Stimulated activated CD8-positive, alpha-beta memory T cell treated with anti-CD3 and anti-CD28 coated beads, Interleukin-15, amount 100 ng/mL, for 48 hours (primary cell): ENCODE results near the gene YAP1.

Experiments
- DNase-seq, 2 donors: peaks; one replicate each; pipeline ENCODE4 v3.0.0-alpha.2; 2020; ENCODE audit warnings: low read depth in 2 of 2

Gene YAP1

GRCh38 chr11:102109896-102110760 is at the start of gene YAP1:
Gene YAP1, plus strand, starts transcription at chr11:102110447. Its CDS starts 402 bp downstream, at chr11:102110849.
- DNase-seq: peak; percentile 39 to 49

DNA sequence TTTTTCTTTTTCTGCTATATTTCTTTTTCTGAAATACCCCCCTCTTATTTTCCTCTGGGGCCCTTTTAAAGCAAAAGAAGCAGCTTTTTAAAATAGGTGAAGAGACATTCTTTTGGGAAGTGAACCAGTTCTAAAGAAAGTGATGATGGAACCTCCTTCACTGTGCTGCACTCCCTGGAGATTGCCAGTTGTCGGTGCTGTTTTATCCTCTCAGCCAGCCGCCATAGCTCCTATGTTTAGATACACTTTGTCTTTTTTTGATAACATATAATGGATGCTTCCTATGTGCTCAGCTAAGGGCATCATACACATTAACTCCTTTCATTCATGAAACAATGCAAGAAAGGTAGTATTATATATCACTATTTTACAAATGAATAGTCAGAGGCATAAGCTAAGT is 49.0 kb upstream of the YAP1 start:
- DNase-seq: no peak

- DNase-seq: no peak
These were observed 48.1 kb upstream of the YAP1 start for GRCh38 chr11:102062106-102062505.

DNA sequence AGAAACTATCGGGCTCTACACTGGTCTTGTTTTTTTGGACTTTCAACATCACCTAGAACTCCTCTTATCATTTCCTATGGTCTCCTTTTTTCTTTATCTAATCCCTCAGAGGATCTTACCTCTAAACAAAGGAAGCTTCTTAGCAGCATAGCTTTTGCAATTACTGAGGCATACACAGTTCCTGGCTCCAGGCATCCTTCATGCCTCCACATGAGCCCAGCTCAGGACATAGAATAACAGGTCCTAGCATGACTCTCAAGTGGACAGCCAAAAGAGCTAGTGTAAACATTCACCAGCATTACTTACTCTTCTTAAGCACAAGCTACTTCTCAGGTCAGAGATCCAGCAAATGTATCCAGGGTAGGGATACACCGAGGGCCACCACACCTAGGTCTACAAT is 45.9 kb upstream of the YAP1 start:
- DNase-seq: no peak

DNA sequence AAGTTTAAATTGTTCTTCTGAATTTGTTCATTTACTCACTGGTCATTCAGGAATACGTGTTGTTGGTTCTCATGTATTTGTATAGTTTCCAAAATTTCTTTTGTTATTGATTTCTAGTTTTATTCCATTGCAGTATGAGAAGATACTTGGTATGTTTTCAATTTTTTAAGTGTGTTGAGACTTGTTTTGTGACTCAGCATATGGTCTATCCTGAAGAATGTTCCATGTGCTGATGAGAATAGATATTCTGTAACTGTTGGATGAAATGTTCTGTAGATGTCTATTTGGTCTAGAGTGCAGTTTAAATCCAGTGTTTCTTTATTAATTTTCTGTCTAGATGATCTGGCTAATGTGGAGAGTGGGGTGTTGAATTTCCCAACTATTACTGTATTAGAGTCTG is 39.5 kb upstream of the YAP1 start:
- DNase-seq: no peak

DNA sequence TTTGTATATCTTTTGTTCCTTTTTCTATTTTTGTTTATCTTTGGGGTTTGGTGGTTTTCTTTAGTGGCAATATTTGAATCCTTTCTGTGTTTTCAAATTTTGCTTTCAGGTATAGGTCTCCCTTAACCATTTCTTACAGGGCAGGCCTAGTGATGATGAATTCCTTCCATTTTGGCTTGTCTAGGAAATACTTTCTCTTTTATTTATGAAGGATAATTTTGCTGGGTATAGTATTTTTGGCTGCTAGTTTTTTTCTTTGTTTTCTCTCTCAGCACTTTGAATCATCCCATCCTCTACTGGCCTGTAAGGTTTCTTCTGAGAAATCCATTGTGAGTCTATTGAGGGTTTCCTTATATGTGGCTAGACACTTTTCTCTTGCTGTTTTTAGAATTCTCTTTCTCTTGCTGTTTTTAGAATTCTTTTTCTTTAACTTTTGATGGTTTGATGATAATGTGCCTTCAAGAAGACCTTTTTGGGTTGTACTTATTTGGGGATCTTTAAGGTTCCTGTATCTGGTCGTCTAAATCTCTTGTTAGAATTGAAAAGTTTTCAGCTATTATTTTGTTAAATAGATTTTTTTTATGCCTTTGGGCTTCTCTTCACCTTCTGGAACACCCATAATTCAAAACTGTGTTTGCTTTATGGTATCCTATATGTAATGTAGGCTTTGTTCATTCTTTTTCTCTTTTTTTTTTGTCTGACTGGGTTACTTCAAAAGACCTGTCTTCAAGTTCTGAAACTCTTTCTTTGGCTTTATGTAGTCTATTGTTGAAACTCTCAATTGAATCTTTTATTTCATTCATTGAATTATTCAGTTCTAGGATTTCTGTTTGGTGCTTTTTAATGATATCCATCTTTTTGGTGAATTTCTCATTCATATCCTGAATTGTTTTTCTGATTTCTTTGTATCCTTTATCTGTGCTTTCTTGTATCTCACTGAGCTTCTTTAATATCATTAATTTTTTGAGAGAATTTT is 38.5 kb upstream of the YAP1 start:
- no peak for DNase-seq

DNA sequence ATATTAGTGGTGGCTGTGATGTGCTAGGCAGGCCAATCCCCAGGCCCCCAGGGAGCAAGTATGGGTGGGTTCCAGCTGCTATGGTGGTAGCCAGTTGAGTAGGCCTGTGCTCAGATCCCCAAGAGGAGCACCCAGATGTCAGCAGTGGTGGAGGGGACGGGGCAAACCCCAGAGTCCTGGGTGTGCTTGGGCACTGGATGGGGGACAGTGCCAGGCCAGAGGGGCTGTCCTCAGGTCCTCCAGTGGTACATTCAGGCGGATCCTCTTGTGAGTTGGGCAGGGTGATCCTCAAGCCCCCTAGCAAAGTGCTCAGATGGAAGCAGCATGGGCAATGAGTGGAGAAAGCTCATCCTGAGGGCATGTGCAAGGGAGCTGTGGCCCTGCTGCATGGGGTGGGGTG is 37.0 kb upstream of the YAP1 start:
- no peak for DNase-seq

GRCh38 chr11:102079625-102080024 is 30.6 kb upstream of the YAP1 start:
- DNase-seq: no peak

- no peak for DNase-seq
These were observed 28.9 kb upstream of the YAP1 start for GRCh38 chr11:102081313-102081712.

DNA sequence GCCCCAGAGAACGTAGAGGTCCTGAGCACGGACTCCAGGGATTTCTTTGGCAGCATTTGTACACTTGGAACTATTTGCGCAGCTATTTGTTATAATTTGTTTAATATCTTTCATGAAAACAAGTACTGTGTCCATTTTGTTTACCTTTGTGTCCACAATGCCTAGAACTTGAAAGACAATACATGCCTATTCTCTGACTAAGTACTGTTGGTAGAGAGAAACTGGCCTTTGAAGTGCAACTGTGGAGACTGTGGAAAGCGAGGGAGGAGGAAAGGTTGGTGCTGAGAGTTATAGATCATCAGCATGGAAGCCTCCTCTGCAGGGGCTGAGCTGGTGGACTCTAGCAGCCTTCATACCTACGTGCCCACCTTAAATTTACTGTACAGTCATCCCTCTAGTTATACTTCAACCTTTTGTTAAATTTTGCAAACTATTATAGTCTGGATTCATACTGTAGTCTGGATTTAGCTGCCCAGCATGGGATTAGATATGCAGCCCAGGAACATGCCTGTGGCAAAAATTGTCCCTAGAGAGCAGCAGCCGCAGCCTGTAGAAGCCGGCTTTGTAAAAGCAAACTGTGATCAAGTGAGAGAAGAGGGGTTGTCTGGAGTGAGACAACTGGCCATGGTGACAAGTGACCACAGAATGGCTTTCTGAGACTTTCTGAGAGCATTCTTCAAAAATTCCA is 24.2 kb upstream of the YAP1 start:
- no peak for DNase-seq

GRCh38 chr11:102097186-102097585 is 13.1 kb upstream of the YAP1 start:
- DNase-seq: no peak

- DNase-seq: no peak
These were observed 10.5 kb upstream of the YAP1 start for GRCh38 chr11:102099755-102100154.

- DNase-seq: no peak
These were observed 1.4 kb upstream of the YAP1 start for GRCh38 chr11:102108734-102109440.

GRCh38 chr11:102110761-102111010 is 439 bp downstream of the YAP1 start:
- DNase-seq: no peak

DNA sequence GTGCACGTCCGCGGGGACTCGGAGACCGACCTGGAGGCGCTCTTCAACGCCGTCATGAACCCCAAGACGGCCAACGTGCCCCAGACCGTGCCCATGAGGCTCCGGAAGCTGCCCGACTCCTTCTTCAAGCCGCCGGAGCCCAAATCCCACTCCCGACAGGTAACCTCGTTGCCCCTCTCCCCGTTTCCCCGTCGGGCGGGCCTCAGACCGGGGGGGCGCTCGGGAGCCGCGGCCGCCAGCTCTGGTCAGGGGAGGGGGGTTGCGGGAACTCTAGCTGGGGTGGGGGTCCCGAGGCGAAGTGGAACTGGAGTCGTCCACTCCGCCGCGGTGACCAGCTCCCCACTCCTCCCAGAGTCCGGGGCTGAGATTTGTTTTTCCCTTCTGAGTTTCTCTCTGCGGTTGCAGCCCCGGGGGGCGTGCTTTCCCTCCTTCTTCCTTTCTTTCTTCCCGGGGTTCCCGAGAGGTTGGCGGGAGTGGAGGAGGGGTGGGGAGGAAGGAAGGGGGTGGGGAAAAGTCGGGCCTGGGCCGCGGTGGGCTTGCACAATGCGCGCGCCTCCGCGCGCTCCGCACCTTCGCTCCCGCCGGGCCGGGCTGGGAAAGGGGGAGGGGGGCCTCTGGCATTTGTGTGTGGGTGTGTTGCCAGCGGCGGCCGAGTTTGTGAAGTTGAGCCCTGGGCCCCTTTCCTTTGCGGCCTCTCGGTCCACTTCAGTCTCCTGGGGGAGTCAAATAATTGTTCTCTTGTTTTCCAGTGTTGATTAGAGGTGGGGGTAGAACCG is 952 bp downstream of the YAP1 start:
- no peak for DNase-seq

GRCh38 chr11:102111787-102112508 is 1.7 kb downstream of the YAP1 start:
- DNase-seq: no peak

GRCh38 chr11:102112509-102112821 is 2.2 kb downstream of the YAP1 start:
- DNase-seq: no peak

DNA sequence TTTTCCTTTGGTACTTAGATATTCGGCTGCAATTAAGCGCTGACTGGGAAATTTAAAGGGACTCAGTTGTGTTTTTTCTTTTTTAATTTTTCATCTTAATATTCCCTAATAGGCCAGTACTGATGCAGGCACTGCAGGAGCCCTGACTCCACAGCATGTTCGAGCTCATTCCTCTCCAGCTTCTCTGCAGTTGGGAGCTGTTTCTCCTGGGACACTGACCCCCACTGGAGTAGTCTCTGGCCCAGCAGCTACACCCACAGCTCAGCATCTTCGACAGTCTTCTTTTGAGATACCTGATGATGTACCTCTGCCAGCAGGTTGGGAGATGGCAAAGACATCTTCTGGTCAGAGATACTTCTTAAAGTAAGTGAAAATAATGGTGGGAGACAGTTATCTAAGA is 3.8 kb downstream of the YAP1 start:
- no peak for DNase-seq

- no peak for DNase-seq
These were observed 5.3 kb downstream of the YAP1 start for GRCh38 chr11:102115557-102115956.

- no peak for DNase-seq
These were observed 6.4 kb downstream of the YAP1 start for GRCh38 chr11:102116453-102117205.
